Mesendoderm (in vitro differentiated cells): ENCODE measurements around the gene KLF8.

Experiments
- DNase-seq: peaks from one replicate; pipeline ENCODE4 v3.0.0; 2013
- H2AK5ac ChIP-seq: 2 replicates; pipeline ENCODE4 v1.6.1; 2013; ENCODE audit warnings: low read length, inconsistent platforms
- H2BK120ac ChIP-seq: 2 replicates; pipeline ENCODE4 v1.6.1; 2013; ENCODE audit warnings: low read depth, mild to moderate bottlenecking, low read length, moderate library complexity, mixed read lengths
- H2BK15ac ChIP-seq: replicated peaks from 2 replicates; pipeline ENCODE4 v1.6.1; 2013; ENCODE audit warnings: low read depth, mild to moderate bottlenecking, moderate library complexity
- H2BK5ac ChIP-seq: 2 replicates; pipeline ENCODE4 v1.6.1; 2013; ENCODE audit warnings: low read length, inconsistent platforms
- H3K18ac ChIP-seq: 2 replicates; pipeline ENCODE4 v1.6.1; 2013; ENCODE audit warnings: mild to moderate bottlenecking, low read length, mixed read lengths
- H3K23ac ChIP-seq: one replicate; pipeline ENCODE4 v1.6.1; 2013; ENCODE audit warnings: low read length
- H3K27ac ChIP-seq: 2 replicates; pipeline ENCODE4 v1.5.1; 2013; ENCODE audit warnings: low read depth, mild to moderate bottlenecking, inconsistent platforms, low read length, moderate library complexity
- H3K27me3 ChIP-seq: 2 replicates; pipeline ENCODE4 v1.6.1; 2013; ENCODE audit warnings: low read length, control low read depth, mild to moderate bottlenecking, inconsistent platforms; ENCODE audit not compliant: insufficient read depth, poor library complexity
- H3K36me3 ChIP-seq: 2 replicates; pipeline ENCODE4 v1.6.1; 2013; ENCODE audit warnings: low read length, inconsistent platforms; ENCODE audit not compliant: control insufficient read depth, insufficient read depth
- H3K4ac ChIP-seq: one replicate; pipeline ENCODE4 v1.6.1; 2013; ENCODE audit warnings: low read depth, mild to moderate bottlenecking, low read length, moderate library complexity
- H3K4me1 ChIP-seq: 2 replicates; pipeline ENCODE4 v1.6.1; 2013; ENCODE audit warnings: low read depth, low read length, inconsistent platforms; ENCODE audit not compliant: control insufficient read depth
- H3K4me2 ChIP-seq: 2 replicates; pipeline ENCODE4 v1.6.1; 2013; ENCODE audit warnings: low read length
- H3K4me3 ChIP-seq: 2 replicates; pipeline ENCODE4 v1.5.1; 2013; ENCODE audit warnings: mild to moderate bottlenecking, low read length
- H3K56ac ChIP-seq: one replicate; pipeline ENCODE4 v1.6.1; 2013; ENCODE audit warnings: low read length
- H3K79me1 ChIP-seq: 2 replicates; pipeline ENCODE4 v1.6.1; 2013; ENCODE audit warnings: low read length, inconsistent platforms
- H3K79me2 ChIP-seq: 2 replicates; pipeline ENCODE4 v1.6.1; 2013; ENCODE audit warnings: mild to moderate bottlenecking, low read length; ENCODE audit not compliant: control insufficient read depth, insufficient read depth
- H3K9ac ChIP-seq: 2 replicates; pipeline ENCODE4 v1.6.1; 2013; ENCODE audit warnings: low read length, inconsistent platforms
- H4K5ac ChIP-seq: one replicate; pipeline ENCODE4 v1.6.1; 2013; ENCODE audit warnings: low read length
- H4K8ac ChIP-seq: one replicate; pipeline ENCODE4 v1.6.1; 2013; ENCODE audit warnings: low read depth, mild to moderate bottlenecking, control low read depth, low read length, moderate library complexity
- WGBS: extraction: QIAGEN DNeasy Blood & Tissue Kit; methylation state at CpG from one replicate; pipeline ENCODE4 v1.1.7; 2013; ENCODE audit warnings: low lambda C conversion rate, missing lambda C conversion rate; ENCODE audit not compliant: insufficient coverage; ENCODE audit errors: extremely low coverage; 5-methylcytosine and 5-hydroxymethylcytosine counted together

Gene KLF8

GRCh38 chrX:56233682-56234081 lies 1.5 kb downstream of the KLF8 start:
- no peaks in the 10 kb centered on the region for H3K79me1 ChIP-seq
- H3K4ac ChIP-seq: peak overlapping the region; percentile 68
- H3K18ac ChIP-seq: no peak overlapping the region
- H3K4me3 ChIP-seq: peak overlapping the region; percentile 62
- H2BK15ac ChIP-seq: no peak overlapping the region
- H3K4me2 ChIP-seq: peak overlapping the region; percentile 29
- H3K4me1 ChIP-seq: no peaks in the 10 kb centered on the region
- no peak overlapping the region for H2AK5ac ChIP-seq
- H3K27me3 ChIP-seq: no peaks in the 10 kb centered on the region
- no peak overlapping the region for H2BK120ac ChIP-seq
- DNase-seq: peak; percentile 92
- H3K36me3 ChIP-seq: no peaks in the 10 kb centered on the region
- H2BK5ac ChIP-seq: no peak overlapping the region
- peaks cover 8% of the 10 kb centered on the region for H3K79me2 ChIP-seq
- H4K8ac ChIP-seq: no peak overlapping the region
- no peak overlapping the region for H3K27ac ChIP-seq
- no CpG with 5 or more reads among the region's 8 CpGs for WGBS
- peak overlapping the region; percentile 77 for H3K9ac ChIP-seq
- H3K56ac ChIP-seq: peak overlapping the region; percentile 71
- no peak overlapping the region for H4K5ac ChIP-seq
- H3K23ac ChIP-seq: no peak overlapping the region

GRCh38 chrX:56248492-56248891 lies 16.3 kb downstream of the KLF8 start:
- no peaks in the 10 kb centered on the region for H3K79me2 ChIP-seq
- no peak overlapping the region for H2BK15ac ChIP-seq
- no peaks in the 10 kb centered on the region for H3K4me1 ChIP-seq
- H2BK120ac ChIP-seq: no peak overlapping the region
- no peak overlapping the region for H4K5ac ChIP-seq
- H3K36me3 ChIP-seq: no peaks in the 10 kb centered on the region
- no peak overlapping the region for H2AK5ac ChIP-seq
- peak; percentile 63 for DNase-seq
- H3K79me1 ChIP-seq: no peaks in the 10 kb centered on the region
- H3K23ac ChIP-seq: no peak overlapping the region
- H3K9ac ChIP-seq: no peak overlapping the region
- H2BK5ac ChIP-seq: no peak overlapping the region
- no peak overlapping the region for H3K27ac ChIP-seq
- no peak overlapping the region for H3K4me3 ChIP-seq
- H4K8ac ChIP-seq: no peak overlapping the region
- no peak overlapping the region for H3K4ac ChIP-seq
- WGBS: no CpG with 5 or more reads among the region's 5 CpGs
- no peak overlapping the region for H3K56ac ChIP-seq
- H3K4me2 ChIP-seq: no peak overlapping the region
- H3K27me3 ChIP-seq: no peaks in the 10 kb centered on the region
- no peak overlapping the region for H3K18ac ChIP-seq

- Histone ChIP-seq H3K79me1 (no peaks in the 10 kb centered on the region), H3K56ac (no peak overlapping the region), H2BK5ac (no peak overlapping the region), H3K4me1 (no peaks in the 10 kb centered on the region), H2BK15ac (no peak overlapping the region), H3K23ac (no peak overlapping the region), H4K8ac (no peak overlapping the region), H3K36me3 (no peaks in the 10 kb centered on the region), H3K27ac (no peak overlapping the region), H3K4me3 (no peak overlapping the region), H2BK120ac (no peak overlapping the region), H3K27me3 (no peaks in the 10 kb centered on the region), H3K4me2 (no peak overlapping the region), H2AK5ac (no peak overlapping the region), H3K4ac (no peak overlapping the region), H3K18ac (no peak overlapping the region), H4K5ac (no peak overlapping the region), H3K79me2 (no peaks in the 10 kb centered on the region), H3K9ac (no peak overlapping the region)
- no peak for DNase-seq
- no CpG with 5 or more reads among the region's 10 CpGs for WGBS
Observed at GRCh38 chrX:56253832-56254703, 21.9 kb downstream of the KLF8 start.

GRCh38 chrX:56268888-56269287 lies 36.7 kb downstream of the KLF8 start:
- H3K23ac ChIP-seq: no peak overlapping the region
- H2BK5ac ChIP-seq: no peak overlapping the region
- H3K4me1 ChIP-seq: no peaks in the 10 kb centered on the region
- no peak for DNase-seq
- H3K27me3 ChIP-seq: no peaks in the 10 kb centered on the region
- no peak overlapping the region for H2BK120ac ChIP-seq
- H3K56ac ChIP-seq: no peak overlapping the region
- H3K4me3 ChIP-seq: no peak overlapping the region
- H4K5ac ChIP-seq: no peak overlapping the region
- H3K36me3 ChIP-seq: no peaks in the 10 kb centered on the region
- H3K79me1 ChIP-seq: no peaks in the 10 kb centered on the region
- H2AK5ac ChIP-seq: no peak overlapping the region
- H3K4ac ChIP-seq: no peak overlapping the region
- H3K79me2 ChIP-seq: no peaks in the 10 kb centered on the region
- H4K8ac ChIP-seq: no peak overlapping the region
- H3K27ac ChIP-seq: no peak overlapping the region
- no CpG with 5 or more reads among the region's 1 CpG for WGBS
- H3K9ac ChIP-seq: no peak overlapping the region
- no peak overlapping the region for H2BK15ac ChIP-seq
- no peak overlapping the region for H3K4me2 ChIP-seq
- H3K18ac ChIP-seq: no peak overlapping the region

GRCh38 chrX:56278692-56279091 lies 46.5 kb downstream of the KLF8 start:
- H3K27me3 ChIP-seq: no peaks in the 10 kb centered on the region
- no peaks in the 10 kb centered on the region for H3K79me2 ChIP-seq
- H3K4ac ChIP-seq: no peak overlapping the region
- H2BK5ac ChIP-seq: no peak overlapping the region
- no peak overlapping the region for H3K18ac ChIP-seq
- no peak overlapping the region for H2BK15ac ChIP-seq
- no peak overlapping the region for H3K9ac ChIP-seq
- H3K23ac ChIP-seq: no peak overlapping the region
- DNase-seq: no peak
- no CpG with 5 or more reads among the region's 1 CpG for WGBS
- H3K4me3 ChIP-seq: no peak overlapping the region
- H3K79me1 ChIP-seq: no peaks in the 10 kb centered on the region
- no peaks in the 10 kb centered on the region for H3K36me3 ChIP-seq
- H3K4me2 ChIP-seq: no peak overlapping the region
- no peak overlapping the region for H4K5ac ChIP-seq
- H2BK120ac ChIP-seq: no peak overlapping the region
- H2AK5ac ChIP-seq: no peak overlapping the region
- H4K8ac ChIP-seq: no peak overlapping the region
- no peaks in the 10 kb centered on the region for H3K4me1 ChIP-seq
- no peak overlapping the region for H3K56ac ChIP-seq
- no peak overlapping the region for H3K27ac ChIP-seq

- no peak overlapping the region for H3K4ac ChIP-seq
- no peak overlapping the region for H3K56ac ChIP-seq
- no peak overlapping the region for H3K27ac ChIP-seq
- no peak overlapping the region for H3K4me3 ChIP-seq
- H3K36me3 ChIP-seq: peaks cover 1% of the 10 kb centered on the region
- H3K27me3 ChIP-seq: no peaks in the 10 kb centered on the region
- H4K8ac ChIP-seq: no peak overlapping the region
- H3K79me2 ChIP-seq: no peaks in the 10 kb centered on the region
- no peak for DNase-seq
- H3K18ac ChIP-seq: no peak overlapping the region
- H2AK5ac ChIP-seq: no peak overlapping the region
- no peak overlapping the region for H4K5ac ChIP-seq
- no peak overlapping the region for H3K4me2 ChIP-seq
- no peak overlapping the region for H2BK15ac ChIP-seq
- H2BK5ac ChIP-seq: no peak overlapping the region
- H3K4me1 ChIP-seq: no peaks in the 10 kb centered on the region
- H3K23ac ChIP-seq: no peak overlapping the region
- no peak overlapping the region for H2BK120ac ChIP-seq
- no peak overlapping the region for H3K9ac ChIP-seq
- WGBS: no CpG with 5 or more reads among the region's 2 CpGs
- H3K79me1 ChIP-seq: no peaks in the 10 kb centered on the region
Observed at GRCh38 chrX:56279863-56280262, 47.7 kb downstream of the KLF8 start.
